K562 (cell line): Measurements from ENCODE around the gene AMOTL1. TPM values are rescaled to one million over a fixed set of nuclear protein-coding genes. Genes with fewer than 3 reads are reported as not detected.

Experiments used
- NR1H2 ChIP-seq: sonication (generic); formaldehyde crosslinking; IDR thresholded peaks from 2 replicates; pipeline ENCODE4 v1.4.0; 2020; ENCODE audit warnings: mild to moderate bottlenecking, missing genetic modification reagents
- PRDM10 ChIP-seq: fragments of 450-650 bp; IDR thresholded peaks from 2 replicates; pipeline ENCODE4 v1.6.1; 2018; ENCODE audit not compliant: partially characterized antibody
- RFX7 ChIP-seq: fragments of 250-450 bp; sonication (Bioruptor Pico); IDR thresholded peaks from 2 replicates; pipeline ENCODE4 v1.5.1; 2021; ENCODE audit warnings: mild to moderate bottlenecking
- polyA plus RNA-seq, 8 experiments: library from polyadenylated mRNA; depleted of rRNA in 4 of 8; stranded (reverse) in 5 of 8; unstranded in 3 of 8; fragments of >200 nt; fragmentation: Nextera tagmentation in 2 of 8; fragmentation: Illumina TruSeq in 1 of 8; extraction: Ambion mirVana in 2 of 8; extraction: Trizol in 1 of 8; gene quantifications; 2 replicates each; pipeline versions ENCODE4 v1.2.1 to v1.2.3, GENCODE V29; 2011 to 2014; ENCODE audit warnings: inconsistent platforms in 1 of 8, missing spikeins in 1 of 8
- total RNA-seq, 7 experiments: library from RNA; depleted of rRNA in 6 of 7; stranded (reverse); fragments of >200 nt in 6 of 7; fragmentation: Illumina TruSeq in 2 of 7; extraction: Trizol in 2 of 7; gene quantifications; 2 replicates each; pipeline versions ENCODE4 v1.2.1 to v1.2.3, GENCODE V29; 2011 to 2021; ENCODE audit warnings: low replicate concordance in 1 of 7
- TF ChIP-seq, protein P1 (sequence below): sonication (generic); formaldehyde crosslinking; IDR thresholded peaks from 2 replicates; pipeline ENCODE4 v1.8.1; 2023; ENCODE audit warnings: mild to moderate bottlenecking, missing genetic modification reagents

AMOTL1 gene
- total and polyA plus RNA-seq, 9 of the 15 experiments (the other 6 are each of a cell fraction or from before 2014, with no cell fraction given): 4.0 to 35.4 (median 14.0) TPM

- TF ChIP-seq, protein P1, sequence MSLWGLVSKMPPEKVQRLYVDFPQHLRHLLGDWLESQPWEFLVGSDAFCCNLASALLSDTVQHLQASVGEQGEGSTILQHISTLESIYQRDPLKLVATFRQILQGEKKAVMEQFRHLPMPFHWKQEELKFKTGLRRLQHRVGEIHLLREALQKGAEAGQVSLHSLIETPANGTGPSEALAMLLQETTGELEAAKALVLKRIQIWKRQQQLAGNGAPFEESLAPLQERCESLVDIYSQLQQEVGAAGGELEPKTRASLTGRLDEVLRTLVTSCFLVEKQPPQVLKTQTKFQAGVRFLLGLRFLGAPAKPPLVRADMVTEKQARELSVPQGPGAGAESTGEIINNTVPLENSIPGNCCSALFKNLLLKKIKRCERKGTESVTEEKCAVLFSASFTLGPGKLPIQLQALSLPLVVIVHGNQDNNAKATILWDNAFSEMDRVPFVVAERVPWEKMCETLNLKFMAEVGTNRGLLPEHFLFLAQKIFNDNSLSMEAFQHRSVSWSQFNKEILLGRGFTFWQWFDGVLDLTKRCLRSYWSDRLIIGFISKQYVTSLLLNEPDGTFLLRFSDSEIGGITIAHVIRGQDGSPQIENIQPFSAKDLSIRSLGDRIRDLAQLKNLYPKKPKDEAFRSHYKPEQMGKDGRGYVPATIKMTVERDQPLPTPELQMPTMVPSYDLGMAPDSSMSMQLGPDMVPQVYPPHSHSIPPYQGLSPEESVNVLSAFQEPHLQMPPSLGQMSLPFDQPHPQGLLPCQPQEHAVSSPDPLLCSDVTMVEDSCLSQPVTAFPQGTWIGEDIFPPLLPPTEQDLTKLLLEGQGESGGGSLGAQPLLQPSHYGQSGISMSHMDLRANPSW: no peak
- TF ChIP-seq RFX7 (no peak), NR1H2 (CRISPR knock-in tag) (no peak), PRDM10 (no peak)
Measured at GRCh38 chr11:94828088-94828487, 59.9 kb downstream of the AMOTL1 start (continued).
